Kidney epithelial cell (primary cell): ENCODE data around the gene TGM3. TPM values are rescaled to one million over a fixed set of nuclear protein-coding genes. Genes with fewer than 3 reads are reported as not detected.

Source experiments
- DNase-seq: peaks from one replicate; pipeline ENCODE4 v3.0.0-alpha.2; 2010; ENCODE audit warnings: low read depth
- H3K27me3 ChIP-seq: 2 replicates; pipeline ENCODE4 v1.6.0; 2011; ENCODE audit warnings: low read length; ENCODE audit not compliant: control insufficient read depth, insufficient read depth
- H3K36me3 ChIP-seq: 2 replicates; pipeline ENCODE4 v1.5.1; 2011; ENCODE audit warnings: low read length; ENCODE audit not compliant: control insufficient read depth, insufficient read depth
- H3K4me3 ChIP-seq: 2 replicates; pipeline ENCODE4 v1.5.1; 2011; ENCODE audit warnings: low read depth, mild to moderate bottlenecking, control low read depth, low read length
- CTCF ChIP-seq: IDR thresholded peaks from 2 replicates; pipeline ENCODE4 v1.5.1; 2011; ENCODE audit warnings: mild to moderate bottlenecking, moderate library complexity, low read length, control low read depth, inconsistent platforms; ENCODE audit not compliant: insufficient read depth, poor library complexity, severe bottlenecking
- total RNA-seq: library from RNA; depleted of rRNA; stranded (reverse); fragments of >200 nt; gene quantifications from 2 replicates; pipeline ENCODE4 v1.2.3, GENCODE V29; 2015

The TGM3 gene
- total RNA-seq, 1 donor from 2014 or later: not detected

DNA sequence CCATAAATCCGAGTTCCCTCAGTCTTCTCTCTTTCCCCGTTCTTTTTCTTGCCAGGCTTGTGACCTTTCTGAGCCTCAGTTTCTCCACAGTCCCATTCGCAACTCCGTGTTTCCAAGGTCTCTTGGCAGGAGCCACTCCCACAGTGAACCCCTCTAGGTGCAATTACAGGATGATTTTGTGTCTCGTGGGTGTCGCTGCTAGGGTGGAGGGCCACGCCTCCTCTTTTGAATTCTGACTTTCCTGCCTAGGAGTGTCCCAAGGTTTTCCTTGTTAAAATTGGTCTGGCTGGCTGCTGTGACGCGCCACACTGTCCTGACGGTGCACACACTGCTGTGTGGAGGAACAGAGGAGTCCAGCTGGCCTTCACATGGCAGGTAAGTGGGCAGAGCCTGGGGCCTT is 84.8 kb downstream of the TGM3 start, which contains the start of gene TGM6:
TGM6 (plus strand) TSS at position 301 of the 400 bp plus-strand sequence; CDS start at position 369, 68 bp downstream.
- DNase-seq: no peak
- TF ChIP-seq CTCF: no peak
- H3K27me3 ChIP-seq: no peaks in the 10 kb centered on the region
- H3K4me3 ChIP-seq: no peak within 1 kb of the TSS
- no peaks in the 10 kb centered on the region for H3K36me3 ChIP-seq

DNA sequence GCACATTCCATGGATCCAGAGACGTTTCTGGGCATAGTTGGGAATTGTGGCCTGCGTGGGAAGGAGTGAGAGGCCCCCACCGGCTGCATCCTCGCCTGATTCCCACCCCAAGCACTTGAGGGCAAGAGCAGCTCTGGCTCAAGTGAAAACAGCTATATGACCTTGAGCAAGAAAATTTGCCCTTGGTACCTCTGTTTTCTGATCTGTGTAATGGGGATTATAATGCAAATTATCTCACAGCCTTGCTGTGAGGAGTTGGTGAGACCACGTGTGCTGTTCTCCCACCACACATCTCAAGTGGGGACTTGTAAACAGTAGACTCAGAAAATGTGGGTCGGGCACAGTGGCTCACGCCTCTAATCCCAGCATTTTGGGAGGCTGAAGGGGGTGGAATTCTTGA is 85.5 kb downstream of the TGM3 start:
- no peak for DNase-seq
- no peak overlapping the region for H3K4me3 ChIP-seq
- H3K27me3 ChIP-seq: no peaks in the 10 kb centered on the region
- TF ChIP-seq CTCF: no peak
- H3K36me3 ChIP-seq: no peaks in the 10 kb centered on the region

- Histone ChIP-seq H3K27me3 (no peaks in the 10 kb centered on the region), H3K36me3 (no peaks in the 10 kb centered on the region), H3K4me3 (no peak overlapping the region)
- TF ChIP-seq CTCF: no peak
- no peak for DNase-seq
Observed at GRCh38 chr20:2382833-2383232, 87.0 kb downstream of the TGM3 start.

DNA sequence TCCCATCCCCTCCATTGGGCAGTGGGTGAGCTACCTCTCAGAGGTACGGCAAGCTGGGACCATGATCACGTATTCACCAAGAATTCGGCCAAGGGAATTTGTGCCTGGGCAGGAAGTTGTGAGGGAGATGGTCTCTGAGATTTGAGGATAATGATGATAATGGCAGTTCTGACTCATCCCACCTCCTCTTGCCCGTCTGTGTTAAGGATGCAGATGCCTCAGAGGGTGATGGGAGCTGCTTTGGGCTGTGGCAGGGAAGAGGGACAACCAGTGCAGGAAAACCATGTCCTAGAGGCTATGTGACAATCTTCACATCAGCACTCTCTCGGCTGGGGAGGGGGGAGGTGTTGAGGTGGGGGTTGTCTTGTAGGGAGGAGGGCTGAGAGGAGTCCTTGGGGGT is 89.2 kb downstream of the TGM3 start:
- DNase-seq: no peak
- no peak for TF ChIP-seq CTCF

DNA sequence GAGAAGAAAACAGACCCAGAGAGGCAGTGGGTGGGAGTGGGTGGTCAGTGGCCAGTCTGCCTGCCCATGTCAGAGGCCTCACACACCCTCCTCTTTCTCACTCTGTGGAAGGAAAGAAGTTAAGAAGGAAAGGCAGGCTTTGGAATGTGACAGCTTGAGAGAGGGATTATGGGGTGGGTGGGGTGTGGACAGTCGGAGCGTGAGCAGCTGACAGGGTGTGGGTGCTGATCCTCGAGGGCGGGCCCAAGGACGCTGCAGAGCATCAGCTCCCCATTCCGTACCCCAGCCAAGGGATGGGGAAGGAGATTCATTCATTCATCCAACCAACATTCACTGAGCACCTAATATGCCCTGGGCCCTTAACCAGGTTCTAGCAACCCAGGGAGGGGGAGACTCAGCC is 89.7 kb downstream of the TGM3 start:
- no peaks in the 10 kb centered on the region for H3K36me3 ChIP-seq
- no peak for DNase-seq
- TF ChIP-seq CTCF: no peak
- H3K4me3 ChIP-seq: no peak overlapping the region
- H3K27me3 ChIP-seq: no peaks in the 10 kb centered on the region

More for the DNA sequence above, 89.2 kb downstream of the TGM3 start:
- Histone ChIP-seq H3K36me3 (no peaks in the 10 kb centered on the region), H3K27me3 (no peaks in the 10 kb centered on the region), H3K4me3 (no peak overlapping the region)

GRCh38 chr20:2386516-2387179 is 90.8 kb downstream of the TGM3 start:
- no peaks in the 10 kb centered on the region for H3K36me3 ChIP-seq
- TF ChIP-seq CTCF: no peak
- H3K4me3 ChIP-seq: no peak overlapping the region
- DNase-seq: no peak
- no peaks in the 10 kb centered on the region for H3K27me3 ChIP-seq
